ENCODE measurements around the gene SRGAP1.

- TF ChIP-seq, protein P1, sequence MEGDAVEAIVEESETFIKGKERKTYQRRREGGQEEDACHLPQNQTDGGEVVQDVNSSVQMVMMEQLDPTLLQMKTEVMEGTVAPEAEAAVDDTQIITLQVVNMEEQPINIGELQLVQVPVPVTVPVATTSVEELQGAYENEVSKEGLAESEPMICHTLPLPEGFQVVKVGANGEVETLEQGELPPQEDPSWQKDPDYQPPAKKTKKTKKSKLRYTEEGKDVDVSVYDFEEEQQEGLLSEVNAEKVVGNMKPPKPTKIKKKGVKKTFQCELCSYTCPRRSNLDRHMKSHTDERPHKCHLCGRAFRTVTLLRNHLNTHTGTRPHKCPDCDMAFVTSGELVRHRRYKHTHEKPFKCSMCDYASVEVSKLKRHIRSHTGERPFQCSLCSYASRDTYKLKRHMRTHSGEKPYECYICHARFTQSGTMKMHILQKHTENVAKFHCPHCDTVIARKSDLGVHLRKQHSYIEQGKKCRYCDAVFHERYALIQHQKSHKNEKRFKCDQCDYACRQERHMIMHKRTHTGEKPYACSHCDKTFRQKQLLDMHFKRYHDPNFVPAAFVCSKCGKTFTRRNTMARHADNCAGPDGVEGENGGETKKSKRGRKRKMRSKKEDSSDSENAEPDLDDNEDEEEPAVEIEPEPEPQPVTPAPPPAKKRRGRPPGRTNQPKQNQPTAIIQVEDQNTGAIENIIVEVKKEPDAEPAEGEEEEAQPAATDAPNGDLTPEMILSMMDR (IDR thresholded peaks at IDR 0.05) = no peak
- TF ChIP-seq POLR2A (IDR thresholded peaks at IDR 0.05) = no peak
Observed at GRCh38 chr12:63935361-63935760, 90.9 kb downstream of the SRGAP1 start.

All from right lobe of liver (tissue), 4 donors.